ENCODE measurements around the gene ACY1.
A peak's percentile ranks its signal among the peaks of the same experiment; 100 is the strongest.

The ACY1 gene

GRCh38 chr3:51982838-51983577 is at the start of gene ACY1:
Gene ACY1, plus strand, starts transcription at chr3:51983535. Its CDS starts 530 bp downstream, at chr3:51984065.
- H3K4me3 ChIP-seq (ENCODE audit: low read depth, low read length) = peak within 1 kb of the TSS; percentile 60
- peak; percentile 38 for DNase-seq (ENCODE audit: low read depth)
- in situ Hi-C loops (cut with HindIII; ENCODE audit: low sequenced_read_pairs) = no loop called here
- no peak for TF ChIP-seq CTCF (IDR thresholded peaks at IDR 0.05; ENCODE audit: low read depth, low read length, missing control alignments)

DNA sequence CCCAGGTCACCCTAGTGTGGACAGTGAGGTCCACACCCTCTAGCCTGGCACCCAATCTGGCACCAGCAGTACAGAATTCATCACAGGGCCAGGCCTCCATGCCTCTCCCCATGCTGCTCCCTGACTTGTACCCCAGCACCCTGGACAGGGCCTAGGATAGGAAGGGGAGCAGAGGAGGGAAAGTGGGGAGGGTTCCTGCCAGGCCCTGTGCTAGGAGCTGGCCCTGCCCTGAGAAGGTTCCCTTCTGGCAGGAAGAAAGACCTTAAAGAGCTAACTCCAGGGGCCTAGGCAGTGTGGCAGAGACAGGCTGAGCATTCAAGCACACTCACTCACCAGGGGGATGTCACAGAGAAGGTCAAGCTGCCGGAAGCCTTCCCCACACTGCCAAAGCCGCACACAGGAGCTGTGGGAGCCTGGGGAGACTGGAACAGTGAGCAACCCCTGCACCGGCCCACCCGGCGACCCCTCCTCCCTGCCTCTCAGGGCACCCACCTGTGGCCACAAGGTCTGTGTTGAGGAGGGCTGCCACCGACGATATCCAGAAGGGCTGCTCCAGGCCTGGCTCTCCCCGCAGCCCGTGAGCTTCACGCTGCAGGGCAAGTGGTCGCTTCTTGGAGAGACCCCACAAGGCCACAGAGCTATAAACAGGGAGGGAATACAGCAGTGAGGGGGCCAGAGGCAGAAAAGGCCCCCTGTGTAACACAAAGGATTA is 49.0 kb upstream of the ACY1 start:
- no peak for DNase-seq (ENCODE audit: low read depth)
- in situ Hi-C loops (cut with HindIII; ENCODE audit: low sequenced_read_pairs) = no loop called here
- no peak for TF ChIP-seq CTCF (IDR thresholded peaks at IDR 0.05; ENCODE audit: low read depth, low read length, missing control alignments)
- H3K4me3 ChIP-seq (ENCODE audit: low read depth, low read length) = no peak overlapping the region

DNA sequence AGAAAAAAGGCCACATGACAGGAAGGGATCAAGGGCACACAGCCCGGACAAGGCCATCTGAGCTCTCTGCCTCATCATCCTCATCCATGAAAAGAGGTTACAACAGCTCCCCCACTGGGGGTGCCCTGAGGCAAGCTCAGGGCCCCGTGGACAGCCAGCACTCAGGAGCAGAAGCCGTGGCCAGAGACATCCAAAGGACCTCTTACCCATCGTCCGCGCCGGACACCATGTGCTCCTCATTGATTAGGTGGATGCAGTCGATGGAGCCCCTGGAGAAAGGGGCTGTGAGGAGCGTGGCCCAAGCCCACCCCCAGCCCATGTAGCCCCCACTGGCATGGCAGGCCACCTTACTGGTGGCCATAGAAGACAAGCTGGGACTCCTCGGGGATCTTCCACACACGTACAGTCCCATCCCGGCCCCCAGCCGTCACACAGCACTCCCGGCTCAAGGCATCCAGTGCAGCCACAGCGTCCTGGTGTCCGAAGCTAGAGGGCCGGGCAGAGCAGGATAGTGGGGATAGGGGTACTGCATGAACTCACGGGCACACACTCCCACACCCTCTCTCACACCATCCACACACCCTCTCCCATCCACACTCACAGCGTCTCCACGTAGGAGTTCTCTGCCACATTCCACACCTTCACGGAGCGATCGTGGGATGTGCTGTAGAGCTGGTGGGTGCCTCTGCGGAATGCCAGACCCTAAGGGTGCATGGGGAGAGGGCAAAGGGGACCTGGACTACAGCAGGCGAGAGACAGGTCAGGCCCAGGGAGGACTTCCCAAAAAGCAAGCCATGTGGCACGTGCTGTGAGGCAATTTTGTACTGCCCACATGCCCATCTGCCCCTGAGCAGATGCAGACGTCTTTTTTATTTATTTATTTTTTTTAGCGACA is 48.1 kb upstream of the ACY1 start:
- no peak overlapping the region for H3K4me3 ChIP-seq (ENCODE audit: low read depth, low read length)
- TF ChIP-seq CTCF (IDR thresholded peaks at IDR 0.05; ENCODE audit: low read depth, low read length, missing control alignments) = no peak
- in situ Hi-C loops (cut with HindIII; ENCODE audit: low sequenced_read_pairs) = no loop called here
- no peak for DNase-seq (ENCODE audit: low read depth)

DNA sequence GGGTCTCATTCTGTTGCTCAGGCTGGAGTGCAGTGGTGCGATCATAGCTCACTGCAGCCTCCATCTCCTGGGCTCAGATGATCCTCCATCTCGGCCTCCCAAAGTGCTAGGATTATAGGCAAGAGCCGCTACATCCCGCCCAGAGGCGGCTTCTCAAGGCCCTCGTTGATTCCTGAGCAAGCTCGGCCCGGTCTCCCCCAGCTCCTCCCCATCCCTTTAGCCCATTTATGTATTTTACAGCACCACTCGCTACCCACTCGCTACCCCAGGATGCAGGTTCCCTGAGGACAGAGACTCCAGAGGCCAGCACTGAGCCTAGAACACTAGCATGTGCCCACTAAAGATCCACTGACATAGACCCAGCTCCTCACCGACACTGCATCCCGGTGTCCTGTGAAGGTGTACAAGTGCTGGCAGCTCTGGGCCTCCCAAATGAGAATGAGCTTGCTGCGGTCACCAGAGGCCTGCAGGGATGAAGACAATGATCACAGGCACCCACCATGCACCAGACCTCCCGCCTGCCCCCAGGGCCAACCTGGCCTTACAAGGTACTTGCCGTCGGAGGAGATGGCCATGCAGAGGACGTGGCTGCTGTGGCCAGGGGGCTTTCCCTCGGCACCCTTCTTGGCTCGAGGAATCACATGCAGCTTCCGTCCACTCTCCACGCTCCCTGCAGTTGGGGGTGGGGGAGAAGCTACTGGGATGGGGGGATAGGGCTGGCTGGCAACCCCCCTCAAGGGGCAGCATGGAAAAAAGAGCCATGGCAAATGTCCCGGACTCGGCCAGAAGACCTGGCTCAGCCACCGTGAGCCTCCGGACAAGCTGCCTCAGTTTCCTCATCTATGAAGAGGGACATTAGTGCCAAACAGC is 47.2 kb upstream of the ACY1 start:
- no peak for DNase-seq (ENCODE audit: low read depth)
- TF ChIP-seq CTCF (IDR thresholded peaks at IDR 0.05; ENCODE audit: low read depth, low read length, missing control alignments) = no peak
- H3K4me3 ChIP-seq (ENCODE audit: low read depth, low read length) = no peak overlapping the region
- in situ Hi-C loops (cut with HindIII; ENCODE audit: low sequenced_read_pairs) = no loop called here

GRCh38 chr3:51937014-51937413 is 46.3 kb upstream of the ACY1 start:
- in situ Hi-C loops (cut with HindIII; ENCODE audit: low sequenced_read_pairs) = no loop called here
- H3K4me3 ChIP-seq (ENCODE audit: low read depth, low read length) = no peak overlapping the region
- TF ChIP-seq CTCF (IDR thresholded peaks at IDR 0.05; ENCODE audit: low read depth, low read length, missing control alignments) = no peak
- DNase-seq (ENCODE audit: low read depth) = no peak
